ENCODE data around the gene SCN3B.
"Not testable (repeated sequence)": the region's sequence is repeated elsewhere in the genome, so short reads cannot be mapped to it uniquely, and the experiment has no call there.

Gene SCN3B

DNA sequence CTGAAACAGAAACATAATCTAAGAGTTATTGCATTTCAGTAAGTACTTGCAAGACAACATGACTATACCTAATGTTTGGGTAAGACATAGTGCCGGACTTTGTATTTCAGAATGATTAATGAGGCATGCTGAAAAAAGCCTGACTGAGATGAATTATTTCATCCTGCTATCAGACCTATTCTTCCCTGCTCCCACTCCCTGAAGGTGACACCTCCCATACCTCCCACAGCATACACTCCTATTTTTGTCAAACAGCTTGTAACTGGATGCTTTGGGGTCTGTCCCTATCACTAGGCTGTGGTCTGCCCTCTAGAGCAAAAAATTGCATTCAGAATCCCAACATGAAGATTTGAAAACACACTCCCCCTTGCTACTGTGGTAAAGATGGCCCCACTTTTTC, 10.9 kb upstream of the SCN3B start:
- H3K27me3 ChIP-seq (ENCODE audit: control insufficient read depth in 1 of 2, insufficient read depth in 2 of 2, low read length in 2 of 2) = no peaks in the 10 kb centered on the region
- no peaks in the 10 kb centered on the region for H3K36me3 ChIP-seq (ENCODE audit: control insufficient read depth in 1 of 2, insufficient read depth in 2 of 2, low read length in 2 of 2)
- H3K9me3 ChIP-seq (ENCODE audit: control insufficient read depth in 1 of 2, low read length in 2 of 2) = no peaks in the 10 kb centered on the region
- H3K4me3 ChIP-seq (ENCODE audit: low read depth in 1 of 2, low read length in 2 of 2) = no peak overlapping the region
- no peak overlapping the region for H3K27ac ChIP-seq (ENCODE audit: low read depth, low read length)
- H3K4me1 ChIP-seq (ENCODE audit: control insufficient read depth in 1 of 2, insufficient read depth in 2 of 2, low read length in 2 of 2) = no peaks in the 10 kb centered on the region
- H3K9ac ChIP-seq (ENCODE audit: low read depth in 1 of 2, low read length in 2 of 2) = no peak overlapping the region

DNA sequence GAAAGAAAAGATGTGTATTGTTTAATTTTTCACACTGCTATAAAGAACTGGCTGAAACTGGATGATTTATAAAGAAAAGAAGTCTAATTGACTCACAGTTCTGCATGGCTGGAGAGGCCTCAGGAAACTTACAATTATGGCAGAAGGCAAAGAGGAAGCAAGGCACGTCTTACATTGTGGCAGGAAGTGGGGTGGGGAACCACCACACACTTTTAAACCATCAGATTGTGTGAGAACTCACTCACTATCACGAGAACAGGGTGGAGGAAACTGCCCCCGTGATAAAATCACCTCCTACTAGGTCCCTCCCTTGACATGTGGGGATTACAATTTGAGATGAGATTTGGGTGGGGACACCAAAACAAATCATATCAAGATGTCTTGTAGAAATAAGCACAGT, 5.5 kb upstream of the SCN3B start:
- not testable (repeated sequence) for H3K27me3 ChIP-seq (ENCODE audit: control insufficient read depth in 1 of 2, insufficient read depth in 2 of 2, low read length in 2 of 2); H3K9ac ChIP-seq (ENCODE audit: low read depth in 1 of 2, low read length in 2 of 2); H3K27ac ChIP-seq (ENCODE audit: low read depth, low read length); H3K4me1 ChIP-seq (ENCODE audit: control insufficient read depth in 1 of 2, insufficient read depth in 2 of 2, low read length in 2 of 2); H3K9me3 ChIP-seq (ENCODE audit: control insufficient read depth in 1 of 2, low read length in 2 of 2); H3K36me3 ChIP-seq (ENCODE audit: control insufficient read depth in 1 of 2, insufficient read depth in 2 of 2, low read length in 2 of 2); H3K4me3 ChIP-seq (ENCODE audit: low read depth in 1 of 2, low read length in 2 of 2)

DNA sequence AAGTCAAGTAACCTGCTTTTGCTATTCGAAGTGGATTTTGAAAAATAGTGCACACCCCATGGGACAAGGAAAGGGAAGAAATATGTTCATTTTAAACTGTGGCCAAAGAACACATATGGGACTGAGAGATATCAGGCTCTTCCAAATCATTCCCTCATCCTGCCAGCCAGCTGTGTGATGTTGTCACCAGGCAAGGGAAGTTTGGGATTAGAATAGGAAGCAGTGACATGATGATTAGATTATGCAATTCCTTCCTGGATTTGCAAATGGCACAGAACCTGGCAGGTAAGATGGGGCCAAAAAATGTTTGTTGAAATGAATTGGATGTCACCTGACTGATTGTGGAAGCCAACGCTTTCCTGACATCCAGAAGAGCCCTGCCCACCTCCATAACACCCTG, 4.9 kb upstream of the SCN3B start:
- H3K9ac ChIP-seq (ENCODE audit: low read depth in 1 of 2, low read length in 2 of 2) = no peak overlapping the region
- H3K9me3 ChIP-seq (ENCODE audit: control insufficient read depth in 1 of 2, low read length in 2 of 2) = no peaks in the 10 kb centered on the region
- no peaks in the 10 kb centered on the region for H3K36me3 ChIP-seq (ENCODE audit: control insufficient read depth in 1 of 2, insufficient read depth in 2 of 2, low read length in 2 of 2)
- no peak overlapping the region for H3K27ac ChIP-seq (ENCODE audit: low read depth, low read length)
- H3K4me1 ChIP-seq (ENCODE audit: control insufficient read depth in 1 of 2, insufficient read depth in 2 of 2, low read length in 2 of 2) = peaks cover 6 to 8% of the 10 kb centered on the region in 2 donors
- peaks cover 0 to 5% of the 10 kb centered on the region in 2 donors for H3K27me3 ChIP-seq (ENCODE audit: control insufficient read depth in 1 of 2, insufficient read depth in 2 of 2, low read length in 2 of 2)
- no peak overlapping the region for H3K4me3 ChIP-seq (ENCODE audit: low read depth in 1 of 2, low read length in 2 of 2)

DNA sequence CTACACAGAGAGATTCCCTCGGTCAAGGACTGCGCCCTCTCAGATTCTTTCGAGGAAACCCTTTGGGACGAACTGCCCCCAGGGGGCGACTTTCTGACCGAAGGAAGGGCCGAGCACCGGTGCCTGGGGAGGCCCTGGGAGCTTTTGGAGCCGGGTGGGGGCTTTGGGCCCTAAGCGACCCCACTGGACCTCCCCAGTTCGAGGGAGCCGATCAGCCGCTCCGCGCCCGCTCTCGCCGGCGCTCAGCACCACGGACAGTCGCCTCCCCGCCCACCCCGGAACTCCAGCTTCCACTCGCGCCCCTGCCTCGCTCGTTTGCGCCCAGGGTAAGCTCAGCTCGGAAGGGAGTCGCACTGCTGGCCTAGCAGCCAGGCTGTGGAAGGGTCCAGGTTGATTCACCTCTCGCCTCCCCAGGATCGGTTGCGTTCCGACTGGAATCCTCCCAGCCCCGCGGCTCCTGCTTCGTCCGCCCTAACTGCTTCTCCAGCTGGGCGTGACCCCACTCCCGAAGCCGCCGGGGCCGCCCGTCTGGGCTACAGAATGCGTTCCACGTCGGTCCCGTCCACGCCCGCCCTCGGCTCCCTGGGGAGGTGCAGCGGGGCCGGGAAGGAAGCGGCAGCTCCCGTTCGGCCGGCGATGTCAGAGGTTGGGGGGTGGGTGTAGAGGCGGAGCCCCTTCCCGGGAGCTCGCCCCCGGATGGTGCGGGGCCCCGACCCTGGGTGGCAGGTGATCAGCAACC, 428 bp downstream of the SCN3B start:
- no peak overlapping the region for H3K9ac ChIP-seq (ENCODE audit: low read depth in 1 of 2, low read length in 2 of 2)
- no peaks in the 10 kb centered on the region for H3K36me3 ChIP-seq (ENCODE audit: control insufficient read depth in 1 of 2, insufficient read depth in 2 of 2, low read length in 2 of 2)
- peaks cover 8 to 15% of the 10 kb centered on the region in 2 donors for H3K4me1 ChIP-seq (ENCODE audit: control insufficient read depth in 1 of 2, insufficient read depth in 2 of 2, low read length in 2 of 2)
- peak overlapping the region; percentile 67 to 79 for H3K4me3 ChIP-seq (ENCODE audit: low read depth in 1 of 2, low read length in 2 of 2)
- no peaks in the 10 kb centered on the region for H3K9me3 ChIP-seq (ENCODE audit: control insufficient read depth in 1 of 2, low read length in 2 of 2)
- H3K27ac ChIP-seq (ENCODE audit: low read depth, low read length) = no peak overlapping the region
- peaks cover 20% of the 10 kb centered on the region in 2 donors for H3K27me3 ChIP-seq (ENCODE audit: control insufficient read depth in 1 of 2, insufficient read depth in 2 of 2, low read length in 2 of 2)

- H3K36me3 ChIP-seq (ENCODE audit: control insufficient read depth in 1 of 2, insufficient read depth in 2 of 2, low read length in 2 of 2) = no peaks in the 10 kb centered on the region
- H3K27me3 ChIP-seq (ENCODE audit: control insufficient read depth in 1 of 2, insufficient read depth in 2 of 2, low read length in 2 of 2) = peaks cover 20 to 25% of the 10 kb centered on the region in 2 donors
- H3K9me3 ChIP-seq (ENCODE audit: control insufficient read depth in 1 of 2, low read length in 2 of 2) = no peaks in the 10 kb centered on the region
- H3K27ac ChIP-seq (ENCODE audit: low read depth, low read length) = no peak overlapping the region
- peaks cover 8 to 15% of the 10 kb centered on the region in 2 donors for H3K4me1 ChIP-seq (ENCODE audit: control insufficient read depth in 1 of 2, insufficient read depth in 2 of 2, low read length in 2 of 2)
- H3K4me3 ChIP-seq (ENCODE audit: low read depth in 1 of 2, low read length in 2 of 2) = peak overlapping the region; percentile 67 to 79
- H3K9ac ChIP-seq (ENCODE audit: low read depth in 1 of 2, low read length in 2 of 2) = no peak overlapping the region
These were observed 969 bp downstream of the SCN3B start for GRCh38 chr11:123653483-123653826.

- Histone ChIP-seq H3K4me1 (ENCODE audit: control insufficient read depth in 1 of 2, insufficient read depth in 2 of 2, low read length in 2 of 2) (peaks cover 8 to 15% of the 10 kb centered on the region in 2 donors), H3K9ac (ENCODE audit: low read depth in 1 of 2, low read length in 2 of 2) (no peak overlapping the region), H3K4me3 (ENCODE audit: low read depth in 1 of 2, low read length in 2 of 2) (no peak overlapping the region), H3K36me3 (ENCODE audit: control insufficient read depth in 1 of 2, insufficient read depth in 2 of 2, low read length in 2 of 2) (no peaks in the 10 kb centered on the region), H3K9me3 (ENCODE audit: control insufficient read depth in 1 of 2, low read length in 2 of 2) (no peaks in the 10 kb centered on the region), H3K27ac (ENCODE audit: low read depth, low read length) (no peak overlapping the region), H3K27me3 (ENCODE audit: control insufficient read depth in 1 of 2, insufficient read depth in 2 of 2, low read length in 2 of 2) (peaks cover 20 to 25% of the 10 kb centered on the region in 2 donors)
These were observed 1.8 kb downstream of the SCN3B start for GRCh38 chr11:123652599-123652998.

DNA sequence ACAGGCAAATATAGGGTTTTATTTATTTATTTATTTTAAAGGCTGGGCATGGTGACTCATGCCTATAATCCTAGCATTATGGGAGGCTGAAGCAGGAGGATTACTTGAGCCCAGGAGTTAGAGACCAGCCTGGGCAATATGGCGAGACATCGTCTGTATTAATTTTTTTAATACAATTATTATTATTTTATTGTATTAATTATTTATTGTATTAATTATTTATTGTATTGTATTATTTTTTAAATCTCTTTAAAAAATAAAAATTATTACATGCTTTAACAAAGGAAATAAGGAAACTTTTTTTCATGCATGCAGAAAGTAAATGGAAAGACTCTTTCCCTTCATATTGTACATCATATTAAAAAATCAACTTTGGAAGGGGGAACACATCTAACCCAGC, 3.5 kb downstream of the SCN3B start:
- Histone ChIP-seq H3K4me3 (ENCODE audit: low read depth in 1 of 2, low read length in 2 of 2) (no peak overlapping the region), H3K4me1 (ENCODE audit: control insufficient read depth in 1 of 2, insufficient read depth in 2 of 2, low read length in 2 of 2) (peaks cover 8 to 15% of the 10 kb centered on the region in 2 donors), H3K27ac (ENCODE audit: low read depth, low read length) (no peak overlapping the region), H3K9me3 (ENCODE audit: control insufficient read depth in 1 of 2, low read length in 2 of 2) (no peaks in the 10 kb centered on the region), H3K9ac (ENCODE audit: low read depth in 1 of 2, low read length in 2 of 2) (no peak overlapping the region), H3K36me3 (ENCODE audit: control insufficient read depth in 1 of 2, insufficient read depth in 2 of 2, low read length in 2 of 2) (no peaks in the 10 kb centered on the region), H3K27me3 (ENCODE audit: control insufficient read depth in 1 of 2, insufficient read depth in 2 of 2, low read length in 2 of 2) (peaks cover 20 to 25% of the 10 kb centered on the region in 2 donors)

- no peak overlapping the region for H3K4me3 ChIP-seq (ENCODE audit: low read depth in 1 of 2, low read length in 2 of 2)
- peaks cover 0 to 7% of the 10 kb centered on the region in 2 donors for H3K27me3 ChIP-seq (ENCODE audit: control insufficient read depth in 1 of 2, insufficient read depth in 2 of 2, low read length in 2 of 2)
- no peaks in the 10 kb centered on the region for H3K36me3 ChIP-seq (ENCODE audit: control insufficient read depth in 1 of 2, insufficient read depth in 2 of 2, low read length in 2 of 2)
- H3K9ac ChIP-seq (ENCODE audit: low read depth in 1 of 2, low read length in 2 of 2) = no peak overlapping the region
- H3K4me1 ChIP-seq (ENCODE audit: control insufficient read depth in 1 of 2, insufficient read depth in 2 of 2, low read length in 2 of 2) = no peaks in the 10 kb centered on the region
- no peak overlapping the region for H3K27ac ChIP-seq (ENCODE audit: low read depth, low read length)
- H3K9me3 ChIP-seq (ENCODE audit: control insufficient read depth in 1 of 2, low read length in 2 of 2) = no peaks in the 10 kb centered on the region
These were observed 9.0 kb downstream of the SCN3B start for GRCh38 chr11:123645286-123645975.

GRCh38 chr11:123642435-123642834, 12.0 kb downstream of the SCN3B start:
- no peaks in the 10 kb centered on the region for H3K9me3 ChIP-seq (ENCODE audit: control insufficient read depth in 1 of 2, low read length in 2 of 2)
- no peak overlapping the region for H3K4me3 ChIP-seq (ENCODE audit: low read depth in 1 of 2, low read length in 2 of 2)
- no peaks in the 10 kb centered on the region for H3K4me1 ChIP-seq (ENCODE audit: control insufficient read depth in 1 of 2, insufficient read depth in 2 of 2, low read length in 2 of 2)
- no peaks in the 10 kb centered on the region for H3K36me3 ChIP-seq (ENCODE audit: control insufficient read depth in 1 of 2, insufficient read depth in 2 of 2, low read length in 2 of 2)
- H3K27ac ChIP-seq (ENCODE audit: low read depth, low read length) = no peak overlapping the region
- H3K27me3 ChIP-seq (ENCODE audit: control insufficient read depth in 1 of 2, insufficient read depth in 2 of 2, low read length in 2 of 2) = no peaks in the 10 kb centered on the region
- no peak overlapping the region for H3K9ac ChIP-seq (ENCODE audit: low read depth in 1 of 2, low read length in 2 of 2)

GRCh38 chr11:123641495-123641840, 13.0 kb downstream of the SCN3B start:
- H3K27me3 ChIP-seq (ENCODE audit: control insufficient read depth in 1 of 2, insufficient read depth in 2 of 2, low read length in 2 of 2) = no peaks in the 10 kb centered on the region
- H3K27ac ChIP-seq (ENCODE audit: low read depth, low read length) = no peak overlapping the region
- no peaks in the 10 kb centered on the region for H3K9me3 ChIP-seq (ENCODE audit: control insufficient read depth in 1 of 2, low read length in 2 of 2)
- H3K4me1 ChIP-seq (ENCODE audit: control insufficient read depth in 1 of 2, insufficient read depth in 2 of 2, low read length in 2 of 2) = no peaks in the 10 kb centered on the region
- H3K36me3 ChIP-seq (ENCODE audit: control insufficient read depth in 1 of 2, insufficient read depth in 2 of 2, low read length in 2 of 2) = no peaks in the 10 kb centered on the region
- H3K4me3 ChIP-seq (ENCODE audit: low read depth in 1 of 2, low read length in 2 of 2) = no peak overlapping the region
- no peak overlapping the region for H3K9ac ChIP-seq (ENCODE audit: low read depth in 1 of 2, low read length in 2 of 2)

Data from duodenal mucosa (tissue), 2 donors.